ENCODE results near the gene SIM2. TPM values are rescaled to one million over a fixed set of nuclear protein-coding genes. Genes with fewer than 3 reads are reported as not detected.

Gene SIM2
- total and polyA plus RNA-seq, 9 donors: 4.7 to 13.3 (median 11.6) TPM

GRCh38 chr21:36704958-36705678 is 6.2 kb downstream of the SIM2 start:
- no peaks in the 10 kb centered on the region for H3K36me3 ChIP-seq (ENCODE audit: control insufficient read depth, insufficient read depth, low read length)
- WGBS (ENCODE audit: insufficient coverage): 10% methylated on average over 22 of the region's 39 CpGs
- H3K9me3 ChIP-seq (replicated peaks; ENCODE audit: control insufficient read depth, low read depth, low read length): no peaks in the 10 kb centered on the region
- H3K27me3 ChIP-seq (ENCODE audit: control insufficient read depth, insufficient read depth, low read length): peaks cover 100% of the 10 kb centered on the region
- H3K4me1 ChIP-seq (ENCODE audit: control insufficient read depth, insufficient read depth, low read length): peaks cover 54% of the 10 kb centered on the region
- H3K4me3 ChIP-seq (ENCODE audit: low read length): peak overlapping the region; percentile 19
- DNase-seq: no peak
- no peak overlapping the region for H3K27ac ChIP-seq (ENCODE audit: low read length)

- WGBS (ENCODE audit: insufficient coverage): 20% methylated on average over 7 of the region's 22 CpGs
- H3K4me1 ChIP-seq (ENCODE audit: control insufficient read depth, insufficient read depth, low read length): peaks cover 53% of the 10 kb centered on the region
- H3K27me3 ChIP-seq (ENCODE audit: control insufficient read depth, insufficient read depth, low read length): peaks cover 100% of the 10 kb centered on the region
- no peak overlapping the region for H3K27ac ChIP-seq (ENCODE audit: low read length)
- no peaks in the 10 kb centered on the region for H3K9me3 ChIP-seq (replicated peaks; ENCODE audit: control insufficient read depth, low read depth, low read length)
- no peak overlapping the region for H3K4me3 ChIP-seq (ENCODE audit: low read length)
- H3K36me3 ChIP-seq (ENCODE audit: control insufficient read depth, insufficient read depth, low read length): no peaks in the 10 kb centered on the region
- DNase-seq: no peak
Observed at GRCh38 chr21:36705679-36706481, 7.0 kb downstream of the SIM2 start.

- WGBS (ENCODE audit: insufficient coverage): 11% methylated on average over 3 of the region's 13 CpGs
- H3K4me1 ChIP-seq (ENCODE audit: control insufficient read depth, insufficient read depth, low read length): peaks cover 49% of the 10 kb centered on the region
- no peaks in the 10 kb centered on the region for H3K36me3 ChIP-seq (ENCODE audit: control insufficient read depth, insufficient read depth, low read length)
- H3K27ac ChIP-seq (ENCODE audit: low read length): no peak overlapping the region
- no peak for DNase-seq
- H3K27me3 ChIP-seq (ENCODE audit: control insufficient read depth, insufficient read depth, low read length): peaks cover 95% of the 10 kb centered on the region
- no peaks in the 10 kb centered on the region for H3K9me3 ChIP-seq (replicated peaks; ENCODE audit: control insufficient read depth, low read depth, low read length)
- no peak overlapping the region for H3K4me3 ChIP-seq (ENCODE audit: low read length)
Observed at GRCh38 chr21:36706482-36706852, 7.6 kb downstream of the SIM2 start.

- no peak for DNase-seq
- Histone ChIP-seq H3K27me3 (ENCODE audit: control insufficient read depth, insufficient read depth, low read length) (peaks cover 88% of the 10 kb centered on the region), H3K9me3 (replicated peaks; ENCODE audit: control insufficient read depth, low read depth, low read length) (no peaks in the 10 kb centered on the region), H3K4me3 (ENCODE audit: low read length) (no peak overlapping the region), H3K4me1 (ENCODE audit: control insufficient read depth, insufficient read depth, low read length) (peaks cover 43% of the 10 kb centered on the region), H3K27ac (ENCODE audit: low read length) (no peak overlapping the region), H3K36me3 (ENCODE audit: control insufficient read depth, insufficient read depth, low read length) (no peaks in the 10 kb centered on the region)
- WGBS (ENCODE audit: insufficient coverage): 20% methylated on average over 30 of the region's 32 CpGs
Observed at GRCh38 chr21:36706951-36707762, 8.2 kb downstream of the SIM2 start.

- Histone ChIP-seq H3K27me3 (ENCODE audit: control insufficient read depth, insufficient read depth, low read length) (peaks cover 84% of the 10 kb centered on the region), H3K4me3 (ENCODE audit: low read length) (no peak overlapping the region), H3K4me1 (ENCODE audit: control insufficient read depth, insufficient read depth, low read length) (peaks cover 38% of the 10 kb centered on the region), H3K36me3 (ENCODE audit: control insufficient read depth, insufficient read depth, low read length) (peaks cover 2% of the 10 kb centered on the region), H3K27ac (ENCODE audit: low read length) (no peak overlapping the region), H3K9me3 (replicated peaks; ENCODE audit: control insufficient read depth, low read depth, low read length) (no peaks in the 10 kb centered on the region)
- no peak for DNase-seq
- 6% methylated on average over 53 of the region's 53 CpGs for WGBS (ENCODE audit: insufficient coverage)
Observed at GRCh38 chr21:36707763-36708285, 8.9 kb downstream of the SIM2 start.

GRCh38 chr21:36708286-36709029 is 9.5 kb downstream of the SIM2 start:
- Histone ChIP-seq H3K4me3 (ENCODE audit: low read length) (no peak overlapping the region), H3K4me1 (ENCODE audit: control insufficient read depth, insufficient read depth, low read length) (peaks cover 38% of the 10 kb centered on the region), H3K27me3 (ENCODE audit: control insufficient read depth, insufficient read depth, low read length) (peaks cover 82% of the 10 kb centered on the region), H3K9me3 (replicated peaks; ENCODE audit: control insufficient read depth, low read depth, low read length) (no peaks in the 10 kb centered on the region), H3K36me3 (ENCODE audit: control insufficient read depth, insufficient read depth, low read length) (peaks cover 2% of the 10 kb centered on the region), H3K27ac (ENCODE audit: low read length) (no peak overlapping the region)
- WGBS (ENCODE audit: insufficient coverage): 5% methylated on average over 35 of the region's 44 CpGs
- no peak for DNase-seq

GRCh38 chr21:36709030-36709867 is 10.3 kb downstream of the SIM2 start:
- no peak for DNase-seq
- WGBS (ENCODE audit: insufficient coverage): 16% methylated on average over 47 of the region's 55 CpGs
- H3K4me3 ChIP-seq (ENCODE audit: low read length): no peak overlapping the region
- H3K4me1 ChIP-seq (ENCODE audit: control insufficient read depth, insufficient read depth, low read length): peaks cover 38% of the 10 kb centered on the region
- H3K9me3 ChIP-seq (replicated peaks; ENCODE audit: control insufficient read depth, low read depth, low read length): no peaks in the 10 kb centered on the region
- peaks cover 74% of the 10 kb centered on the region for H3K27me3 ChIP-seq (ENCODE audit: control insufficient read depth, insufficient read depth, low read length)
- H3K27ac ChIP-seq (ENCODE audit: low read length): no peak overlapping the region
- H3K36me3 ChIP-seq (ENCODE audit: control insufficient read depth, insufficient read depth, low read length): peaks cover 2% of the 10 kb centered on the region

- DNase-seq: no peak
- Histone ChIP-seq H3K4me1 (ENCODE audit: control insufficient read depth, insufficient read depth, low read length) (peaks cover 31% of the 10 kb centered on the region), H3K27me3 (ENCODE audit: control insufficient read depth, insufficient read depth, low read length) (peaks cover 72% of the 10 kb centered on the region), H3K36me3 (ENCODE audit: control insufficient read depth, insufficient read depth, low read length) (peaks cover 2% of the 10 kb centered on the region), H3K9me3 (replicated peaks; ENCODE audit: control insufficient read depth, low read depth, low read length) (no peaks in the 10 kb centered on the region), H3K27ac (ENCODE audit: low read length) (no peak overlapping the region), H3K4me3 (ENCODE audit: low read length) (no peak overlapping the region)
- 14% methylated on average over 30 of the region's 38 CpGs for WGBS (ENCODE audit: insufficient coverage)
Observed at GRCh38 chr21:36709868-36710728, 11.2 kb downstream of the SIM2 start.
